Fibroblast of lung (primary cell): ENCODE results near the gene TSACC. TPM values are rescaled to one million over a fixed set of nuclear protein-coding genes. Genes with fewer than 3 reads are reported as not detected.
A peak's percentile ranks its signal among the peaks of the same experiment; 100 is the strongest.

Source experiments
- DNase-seq, 2 donors: peaks; one replicate each; pipeline versions ENCODE4 v3.0.0 to v3.0.0-alpha.2; 2010; ENCODE audit warnings: low read depth in 2 of 2
- H2AFZ ChIP-seq: 2 replicates; pipeline ENCODE4 v1.5.1; 2012; ENCODE audit warnings: low read length, control low read depth, inconsistent platforms
- H3K27ac ChIP-seq: 2 replicates; pipeline ENCODE4 v1.5.1; 2011; ENCODE audit warnings: low read length, control low read depth; ENCODE audit not compliant: insufficient read depth
- H3K27me3 ChIP-seq: 2 replicates; pipeline ENCODE4 v1.5.1; 2011; ENCODE audit warnings: mild to moderate bottlenecking, low read length; ENCODE audit not compliant: control insufficient read depth, insufficient read depth
- H3K36me3 ChIP-seq: 2 replicates; pipeline ENCODE4 v1.5.1; 2011; ENCODE audit warnings: low read length; ENCODE audit not compliant: control insufficient read depth, insufficient read depth
- H3K4me1 ChIP-seq: 2 replicates; pipeline ENCODE4 v1.5.1; 2011; ENCODE audit warnings: low read length; ENCODE audit not compliant: control insufficient read depth, insufficient read depth; ENCODE audit errors: extremely low read depth
- H3K4me2 ChIP-seq: 2 replicates; pipeline ENCODE4 v1.5.1; 2011; ENCODE audit warnings: low read length, control low read depth; ENCODE audit not compliant: insufficient read depth; ENCODE audit errors: extremely low read depth
- H3K4me3 ChIP-seq, 4 experiments: fragments of 200-600 bp in 1 of 4; sonication (generic) in 1 of 4; replicated peaks in 1 of 4; 2 replicates each; pipeline ENCODE4 v1.5.1; 2011 to 2016; ENCODE audit warnings: low read length in 4 of 4, low read depth in 3 of 4, mild to moderate bottlenecking in 3 of 4, control low read depth in 2 of 4, inconsistent platforms in 1 of 4, mixed read lengths in 1 of 4; ENCODE audit not compliant: insufficient read depth in 1 of 4; ENCODE audit errors: control extremely low read depth in 1 of 4
- H3K79me2 ChIP-seq: 2 replicates; pipeline ENCODE4 v1.5.1; 2012; ENCODE audit warnings: mild to moderate bottlenecking, low read length, inconsistent platforms; ENCODE audit not compliant: control insufficient read depth, insufficient read depth
- H3K9ac ChIP-seq: 2 replicates; pipeline ENCODE4 v1.5.1; 2011; ENCODE audit warnings: mild to moderate bottlenecking, low read length, control low read depth; ENCODE audit not compliant: insufficient read depth
- H3K9me3 ChIP-seq: 2 replicates; pipeline ENCODE4 v1.5.1; 2012; ENCODE audit warnings: low read depth, low read length; ENCODE audit not compliant: control insufficient read depth, insufficient read depth
- H4K20me1 ChIP-seq: 2 replicates; pipeline ENCODE4 v1.5.1; 2011; ENCODE audit warnings: low read length; ENCODE audit not compliant: control insufficient read depth, insufficient read depth; ENCODE audit errors: extremely low read depth
- EZH2 ChIP-seq: IDR thresholded peaks from 2 replicates; pipeline ENCODE4 v1.5.1; 2012; ENCODE audit warnings: low read length, control low read depth, mild to moderate bottlenecking; ENCODE audit errors: missing control alignments
- polyA plus RNA-seq, 2 donors: library from polyadenylated mRNA; depleted of rRNA in 1 of 2; stranded (reverse) in 1 of 2; unstranded in 1 of 2; fragments of >200 nt; gene quantifications; 2 replicates each; pipeline ENCODE4 v1.2.1, GENCODE V29; 2011 to 2012; ENCODE audit warnings: missing spikeins in 1 of 2
- total RNA-seq: library from RNA; depleted of rRNA; stranded (reverse); fragments of >200 nt; gene quantifications from 2 replicates; pipeline ENCODE4 v1.2.1, GENCODE V29; 2014
- TF ChIP-seq, protein P1 (sequence below), 2 donors: IDR thresholded peaks in 1 of 2; conservative IDR thresholded peaks in 1 of 2; 1 replicate in 1 of 2; 2 replicates in 1 of 2; pipeline ENCODE4 v1.5.1; 2011 to 2012; ENCODE audit warnings: low read length in 2 of 2, control low read depth in 1 of 2, inconsistent platforms in 1 of 2, low read depth in 1 of 2, mild to moderate bottlenecking in 1 of 2

Gene TSACC
- total and polyA plus RNA-seq, 2 donors (not counting 1 experiment from before 2014, with no cell fraction given): 0.50 to 0.54 TPM

DNA sequence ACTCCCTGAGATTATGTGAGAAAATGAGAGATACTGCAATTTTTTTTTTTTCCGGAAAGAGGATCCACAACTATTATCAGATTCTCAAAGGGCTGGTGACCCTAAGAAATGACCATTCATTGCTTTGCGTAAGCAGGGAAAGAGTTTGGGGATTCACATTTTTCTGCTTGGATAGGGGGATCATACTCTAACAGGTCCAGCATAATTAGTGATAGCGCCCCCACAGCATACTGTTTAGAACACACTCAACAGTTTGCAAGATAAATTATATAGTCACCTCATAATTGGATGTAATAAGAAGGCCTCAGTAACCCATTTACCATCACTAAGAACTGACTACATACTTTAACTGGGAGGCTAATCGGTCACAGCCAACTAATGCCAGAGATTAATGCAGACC, 2.1 kb upstream of the TSACC start:
- TF ChIP-seq EZH2: no peak
- TF ChIP-seq, protein P1, sequence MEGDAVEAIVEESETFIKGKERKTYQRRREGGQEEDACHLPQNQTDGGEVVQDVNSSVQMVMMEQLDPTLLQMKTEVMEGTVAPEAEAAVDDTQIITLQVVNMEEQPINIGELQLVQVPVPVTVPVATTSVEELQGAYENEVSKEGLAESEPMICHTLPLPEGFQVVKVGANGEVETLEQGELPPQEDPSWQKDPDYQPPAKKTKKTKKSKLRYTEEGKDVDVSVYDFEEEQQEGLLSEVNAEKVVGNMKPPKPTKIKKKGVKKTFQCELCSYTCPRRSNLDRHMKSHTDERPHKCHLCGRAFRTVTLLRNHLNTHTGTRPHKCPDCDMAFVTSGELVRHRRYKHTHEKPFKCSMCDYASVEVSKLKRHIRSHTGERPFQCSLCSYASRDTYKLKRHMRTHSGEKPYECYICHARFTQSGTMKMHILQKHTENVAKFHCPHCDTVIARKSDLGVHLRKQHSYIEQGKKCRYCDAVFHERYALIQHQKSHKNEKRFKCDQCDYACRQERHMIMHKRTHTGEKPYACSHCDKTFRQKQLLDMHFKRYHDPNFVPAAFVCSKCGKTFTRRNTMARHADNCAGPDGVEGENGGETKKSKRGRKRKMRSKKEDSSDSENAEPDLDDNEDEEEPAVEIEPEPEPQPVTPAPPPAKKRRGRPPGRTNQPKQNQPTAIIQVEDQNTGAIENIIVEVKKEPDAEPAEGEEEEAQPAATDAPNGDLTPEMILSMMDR (conservative IDR thresholded peaks at IDR 0.05 in 1 of 2, IDR thresholded peaks at IDR 0.05 in 1 of 2; ENCODE audit: low read depth in 1 of 2, low read length in 2 of 2): no peak
- Histone ChIP-seq H3K4me2 (peak overlapping the region; percentile 56), H3K9me3 (no peaks in the 10 kb centered on the region), H3K4me3 (peak overlapping the region in 2 of 4 experiments; percentile 75 to 93), H3K27me3 (no peaks in the 10 kb centered on the region), H3K27ac (no peak overlapping the region), H3K4me1 (no peaks in the 10 kb centered on the region), H3K79me2 (peaks cover 37% of the 10 kb centered on the region), H3K36me3 (peaks cover 15% of the 10 kb centered on the region), H2AFZ (no peak overlapping the region), H3K9ac (no peak overlapping the region), H4K20me1 (no peaks in the 10 kb centered on the region)
- DNase-seq: peak in 1 of 2 donors; percentile 0

DNA sequence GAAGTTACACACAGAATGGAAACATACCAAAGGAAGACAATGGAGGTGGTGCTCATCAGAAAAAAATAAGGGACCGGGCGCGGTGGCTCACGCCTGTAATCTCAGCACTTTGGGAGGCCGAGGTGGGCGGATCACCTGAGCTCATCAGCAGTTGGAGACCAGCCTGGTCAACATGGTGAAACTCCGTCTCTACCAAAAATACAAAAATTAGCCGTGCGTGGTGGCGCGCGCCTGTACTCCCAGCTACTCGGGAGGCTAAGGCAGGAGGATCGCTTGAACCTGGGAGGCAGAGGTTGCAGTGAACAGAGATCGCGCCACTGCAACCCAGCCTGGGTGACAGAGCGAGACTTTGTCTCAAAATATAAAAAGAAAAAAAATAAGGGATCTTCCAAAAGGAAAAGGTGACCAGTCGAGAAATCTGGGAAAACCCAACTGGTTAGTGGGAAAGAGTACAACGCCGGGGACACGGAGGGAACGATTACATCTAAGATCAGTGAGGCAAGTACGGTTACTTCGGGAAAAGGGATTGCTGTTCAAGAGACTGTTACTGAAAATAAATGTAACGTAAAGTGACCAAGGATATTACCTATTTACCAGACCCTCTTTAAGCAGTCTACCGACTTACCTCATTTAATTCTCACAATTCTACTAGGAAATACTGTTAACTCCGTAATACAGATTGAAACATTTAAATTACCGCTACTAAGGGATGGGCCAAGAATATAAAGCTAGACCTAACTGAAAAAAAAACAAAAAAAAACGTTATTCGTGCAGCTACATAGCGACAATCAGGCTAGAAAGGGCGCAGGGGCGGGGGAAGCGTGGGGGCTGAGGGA, 1.1 kb upstream of the TSACC start:
- Histone ChIP-seq H3K4me2 (peak overlapping the region; percentile 70), H4K20me1 (no peaks in the 10 kb centered on the region), H3K27ac (peak overlapping the region; percentile 82), H3K9ac (peak overlapping the region; percentile 43), H3K27me3 (no peaks in the 10 kb centered on the region), H3K79me2 (peaks cover 37% of the 10 kb centered on the region), H3K36me3 (peaks cover 13% of the 10 kb centered on the region), H2AFZ (peak overlapping the region; percentile 79), H3K9me3 (no peaks in the 10 kb centered on the region), H3K4me1 (no peaks in the 10 kb centered on the region), H3K4me3 (peak overlapping the region; percentile 75 to 97 (median 94))
- TF ChIP-seq EZH2: no peak
- TF ChIP-seq, protein P1 (conservative IDR thresholded peaks at IDR 0.05 in 1 of 2, IDR thresholded peaks at IDR 0.05 in 1 of 2; ENCODE audit: low read depth in 1 of 2, low read length in 2 of 2): no peak
- peak in 1 of 2 donors; percentile 9 for DNase-seq

DNA sequence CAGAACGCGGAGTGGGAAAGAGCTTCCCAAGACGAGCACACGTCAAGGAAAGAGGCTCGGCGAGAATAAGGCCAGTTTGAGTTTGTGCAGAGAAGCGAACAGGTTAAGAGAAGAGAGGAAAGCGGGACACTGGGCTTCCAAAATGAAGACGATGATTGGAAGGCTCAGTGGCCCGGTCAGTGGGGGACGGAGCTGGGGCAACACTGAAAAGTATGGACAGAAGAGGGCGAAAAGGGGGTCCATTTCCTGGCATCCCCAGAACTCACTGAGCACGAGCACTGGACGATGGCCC, 492 bp upstream of the TSACC start:
- peak overlapping the region; percentile 75 to 97 (median 94) for H3K4me3 ChIP-seq
- peak overlapping the region; percentile 79 for H2AFZ ChIP-seq
- H3K27ac ChIP-seq: peak overlapping the region; percentile 82
- peaks cover 10% of the 10 kb centered on the region for H3K36me3 ChIP-seq
- H4K20me1 ChIP-seq: no peaks in the 10 kb centered on the region
- no peaks in the 10 kb centered on the region for H3K9me3 ChIP-seq
- peak overlapping the region; percentile 43 for H3K9ac ChIP-seq
- no peaks in the 10 kb centered on the region for H3K27me3 ChIP-seq
- H3K4me1 ChIP-seq: no peaks in the 10 kb centered on the region
- peaks cover 36% of the 10 kb centered on the region for H3K79me2 ChIP-seq
- DNase-seq: no peak
- peak overlapping the region; percentile 70 for H3K4me2 ChIP-seq
- no peak for TF ChIP-seq EZH2
- TF ChIP-seq, protein P1 (conservative IDR thresholded peaks at IDR 0.05 in 1 of 2, IDR thresholded peaks at IDR 0.05 in 1 of 2; ENCODE audit: low read depth in 1 of 2, low read length in 2 of 2): peak in 1 of 2 donors; percentile 14
